ENCODE results near the gene THRB. TPM values are rescaled to one million over a fixed set of nuclear protein-coding genes. Genes with fewer than 3 reads are reported as not detected.

The THRB gene
- total RNA-seq, 1 experiment from 2014 or later = 13.5 TPM

DNA sequence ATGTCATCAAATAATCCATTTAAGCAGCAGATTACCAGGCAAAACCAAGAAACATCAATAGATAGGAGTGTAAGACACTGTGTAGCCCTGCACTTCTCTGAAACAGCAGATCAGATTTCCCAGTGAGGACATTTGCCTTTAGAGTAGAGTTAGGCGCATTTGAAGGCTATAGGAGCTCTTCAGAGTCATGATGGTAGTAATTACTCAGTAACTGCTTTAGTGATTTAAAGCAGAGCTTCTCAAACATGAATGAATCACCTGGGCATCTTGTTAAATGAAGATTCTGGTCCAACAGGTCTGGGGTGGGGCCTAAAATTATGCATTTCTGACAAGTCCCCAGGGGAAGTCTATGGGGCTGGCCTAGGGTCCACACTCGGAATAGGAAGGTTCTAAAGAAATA, 36.9 kb downstream of the THRB start:
- intact Hi-C loops (cut with micrococcal nuclease; ENCODE audit: unreplicated experiment) = no loop called here
- BruUV-seq (replicated peaks) = no TSS peak
- TF ChIP-seq, protein P1, sequence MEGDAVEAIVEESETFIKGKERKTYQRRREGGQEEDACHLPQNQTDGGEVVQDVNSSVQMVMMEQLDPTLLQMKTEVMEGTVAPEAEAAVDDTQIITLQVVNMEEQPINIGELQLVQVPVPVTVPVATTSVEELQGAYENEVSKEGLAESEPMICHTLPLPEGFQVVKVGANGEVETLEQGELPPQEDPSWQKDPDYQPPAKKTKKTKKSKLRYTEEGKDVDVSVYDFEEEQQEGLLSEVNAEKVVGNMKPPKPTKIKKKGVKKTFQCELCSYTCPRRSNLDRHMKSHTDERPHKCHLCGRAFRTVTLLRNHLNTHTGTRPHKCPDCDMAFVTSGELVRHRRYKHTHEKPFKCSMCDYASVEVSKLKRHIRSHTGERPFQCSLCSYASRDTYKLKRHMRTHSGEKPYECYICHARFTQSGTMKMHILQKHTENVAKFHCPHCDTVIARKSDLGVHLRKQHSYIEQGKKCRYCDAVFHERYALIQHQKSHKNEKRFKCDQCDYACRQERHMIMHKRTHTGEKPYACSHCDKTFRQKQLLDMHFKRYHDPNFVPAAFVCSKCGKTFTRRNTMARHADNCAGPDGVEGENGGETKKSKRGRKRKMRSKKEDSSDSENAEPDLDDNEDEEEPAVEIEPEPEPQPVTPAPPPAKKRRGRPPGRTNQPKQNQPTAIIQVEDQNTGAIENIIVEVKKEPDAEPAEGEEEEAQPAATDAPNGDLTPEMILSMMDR (IDR thresholded peaks at IDR 0.05; ENCODE audit: unreplicated experiment) = no peak
- Mint-ChIP-seq H3K4me3 (ENCODE audit: low read depth, unreplicated experiment) (no peak overlapping the region), H3K9me3 (ENCODE audit: low read depth, unreplicated experiment) (no peaks in the 10 kb centered on the region), H3K27me3 (ENCODE audit: unreplicated experiment) (no peaks in the 10 kb centered on the region), H3K27ac (ENCODE audit: unreplicated experiment) (no peak overlapping the region), H3K4me1 (ENCODE audit: low read depth, unreplicated experiment) (peaks cover 7% of the 10 kb centered on the region), H3K36me3 (ENCODE audit: insufficient read depth, unreplicated experiment) (no peaks in the 10 kb centered on the region)
- CTCF ChIA-PET = no interaction called here
- DNase-seq = no peak

DNA sequence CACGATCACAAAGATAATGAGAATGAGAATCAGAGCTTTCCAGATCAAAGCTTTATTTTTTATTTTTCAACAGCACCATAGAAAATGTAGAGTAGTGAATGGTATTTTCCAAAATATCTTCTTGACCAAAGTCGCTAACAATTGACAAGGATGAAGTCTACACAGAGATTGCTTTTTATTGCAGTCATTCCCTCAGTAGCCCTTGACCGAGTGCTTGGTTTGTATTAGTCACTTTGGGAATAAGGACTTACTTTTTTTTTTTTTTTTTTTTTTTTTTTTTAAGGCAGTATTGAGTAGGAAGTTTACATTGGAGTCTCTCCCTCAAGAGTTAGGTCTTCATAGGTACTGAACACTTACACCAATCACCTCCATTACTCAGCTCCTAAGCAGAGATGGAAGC, 39.8 kb downstream of the THRB start:
- CTCF ChIA-PET = interaction anchor here (0.6 kb wide), 1 partner anchor 182 kb away, joined by 6 read pairs; no protein-coding TSS in a partner anchor
- H3K4me1 Mint-ChIP-seq (ENCODE audit: low read depth, unreplicated experiment) = peaks cover 19% of the 10 kb centered on the region
- no peaks in the 10 kb centered on the region for H3K36me3 Mint-ChIP-seq (ENCODE audit: insufficient read depth, unreplicated experiment)
- TF ChIP-seq, protein P1 (IDR thresholded peaks at IDR 0.05; ENCODE audit: unreplicated experiment) = no peak
- no peak for DNase-seq
- intact Hi-C loops (cut with micrococcal nuclease; ENCODE audit: unreplicated experiment) = no loop called here
- H3K27ac Mint-ChIP-seq (ENCODE audit: unreplicated experiment) = no peak overlapping the region
- H3K9me3 Mint-ChIP-seq (ENCODE audit: low read depth, unreplicated experiment) = no peaks in the 10 kb centered on the region
- H3K4me3 Mint-ChIP-seq (ENCODE audit: low read depth, unreplicated experiment) = no peak overlapping the region
- BruUV-seq (replicated peaks) = no TSS peak
- no peaks in the 10 kb centered on the region for H3K27me3 Mint-ChIP-seq (ENCODE audit: unreplicated experiment)

DNA sequence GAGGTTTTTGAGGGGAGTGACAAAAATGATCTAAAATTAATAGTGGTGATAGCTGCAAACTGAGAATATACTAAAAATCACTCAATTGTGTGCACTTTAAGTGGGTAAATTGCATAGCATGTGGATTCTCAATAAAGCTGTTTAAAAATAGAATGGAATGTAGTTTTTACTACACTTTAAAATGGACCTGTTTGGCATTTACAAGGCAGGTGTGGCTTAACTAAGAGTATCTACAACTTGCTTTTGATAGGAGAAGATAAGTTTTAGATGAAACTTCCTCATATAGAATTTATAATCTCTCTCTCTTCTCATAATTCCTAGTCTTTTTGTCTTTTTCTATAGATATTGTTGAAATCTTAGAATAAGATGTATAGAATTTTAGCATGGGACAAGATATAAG, 40.3 kb downstream of the THRB start:
- DNase-seq = no peak
- H3K9me3 Mint-ChIP-seq (ENCODE audit: low read depth, unreplicated experiment) = no peaks in the 10 kb centered on the region
- no peak overlapping the region for H3K27ac Mint-ChIP-seq (ENCODE audit: unreplicated experiment)
- H3K36me3 Mint-ChIP-seq (ENCODE audit: insufficient read depth, unreplicated experiment) = no peaks in the 10 kb centered on the region
- no peak overlapping the region for H3K4me3 Mint-ChIP-seq (ENCODE audit: low read depth, unreplicated experiment)
- TF ChIP-seq, protein P1 (IDR thresholded peaks at IDR 0.05; ENCODE audit: unreplicated experiment) = no peak
- no TSS peak for BruUV-seq (replicated peaks)
- H3K4me1 Mint-ChIP-seq (ENCODE audit: low read depth, unreplicated experiment) = peaks cover 24% of the 10 kb centered on the region
- H3K27me3 Mint-ChIP-seq (ENCODE audit: unreplicated experiment) = no peaks in the 10 kb centered on the region
- intact Hi-C loops (cut with micrococcal nuclease; ENCODE audit: unreplicated experiment) = no loop called here
- CTCF ChIA-PET = interaction anchor here (0.6 kb wide), 1 partner anchor 181 kb away, joined by 6 read pairs; no protein-coding TSS in a partner anchor

DNA sequence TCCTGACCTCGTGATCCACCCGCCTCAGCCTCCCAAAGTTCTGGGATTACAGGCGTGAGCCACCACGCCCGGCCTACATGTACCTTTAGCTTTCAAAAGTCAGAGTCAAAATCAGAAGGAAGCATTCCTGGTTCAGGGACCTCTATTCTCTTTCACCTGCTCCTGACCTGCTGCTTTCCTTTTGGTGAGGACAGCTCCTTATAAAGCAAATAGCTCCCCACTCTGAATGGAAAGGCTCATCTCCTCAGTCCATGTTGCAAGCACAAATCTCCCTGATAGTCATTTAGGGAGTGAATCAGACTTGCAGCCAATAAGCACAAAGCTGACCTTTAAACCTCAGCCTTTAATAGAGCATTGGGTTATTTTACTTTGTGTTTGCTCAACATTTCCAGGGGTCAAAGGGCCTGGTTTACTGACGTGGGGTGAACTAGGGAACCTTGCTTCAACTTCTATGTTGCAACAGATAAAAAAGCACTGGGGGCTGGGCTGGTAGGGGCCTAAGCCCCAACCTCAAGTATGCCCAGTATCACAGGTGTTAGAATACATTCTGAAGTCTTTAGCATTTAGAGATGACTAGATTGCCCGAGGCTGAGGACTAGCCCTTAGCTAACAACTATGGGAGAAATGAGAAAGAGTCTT, 43.1 kb downstream of the THRB start:
- Mint-ChIP-seq H3K36me3 (ENCODE audit: insufficient read depth, unreplicated experiment) (no peaks in the 10 kb centered on the region), H3K27me3 (ENCODE audit: unreplicated experiment) (no peaks in the 10 kb centered on the region), H3K4me1 (ENCODE audit: low read depth, unreplicated experiment) (peaks cover 26% of the 10 kb centered on the region), H3K27ac (ENCODE audit: unreplicated experiment) (peak overlapping the region; percentile 13), H3K4me3 (ENCODE audit: low read depth, unreplicated experiment) (no peak overlapping the region), H3K9me3 (ENCODE audit: low read depth, unreplicated experiment) (no peaks in the 10 kb centered on the region)
- no TSS peak for BruUV-seq (replicated peaks)
- CTCF ChIA-PET = no interaction called here
- DNase-seq = no peak
- intact Hi-C loops (cut with micrococcal nuclease; ENCODE audit: unreplicated experiment) = no loop called here
- TF ChIP-seq, protein P1 (IDR thresholded peaks at IDR 0.05; ENCODE audit: unreplicated experiment) = no peak

Data from Calu3 (cell line).